K562 (cell line): Measurements from ENCODE around the gene UBQLN3. TPM values are rescaled to one million over a fixed set of nuclear protein-coding genes. Genes with fewer than 3 reads are reported as not detected.
A peak's percentile ranks its signal among the peaks of the same experiment; 100 is the strongest.

Experiments used
- ATAC-seq: fragments of 200-7000 bp; cut with Tn5 transposase; 3 replicates; pipeline ENCODE4 v1.9.1; 2020; ENCODE audit warnings: moderate library complexity
- BruUV-seq: library from RNA; stranded (reverse); fragments of 400-500 nt; replicated peaks from 2 replicates; lab custom pipeline; 2021; lab: Mats Ljungman, UMichigan
- CTCF ChIA-PET: fragments of 300-600 bp; formaldehyde crosslinking; extraction: SDS; loops from one replicate; lab custom pipeline; 2021; ENCODE audit warnings: low intra/inter-chr PET ratio; lab: Yijun Ruan, JAX
- POLR2A ChIA-PET: fragments of 300-600, 350-650 bp; sonication (Branson Sonifier 250); formaldehyde crosslinking; extraction: SDS; loops from one replicate; lab custom pipeline; 2021; ENCODE audit warnings: antibody characterized with exemption, inconsistent platforms; lab: Yijun Ruan, JAX
- DNase-seq, 4 experiments: peaks; one replicate each; pipeline versions ENCODE4 v3.0.0 to v3.0.0-alpha.2; 2011 to 2018; ENCODE audit warnings: low spot score in 3 of 4, mixed read lengths in 3 of 4; ENCODE audit errors: extremely low read depth in 1 of 4
- FAIRE-seq: peaks from 2 replicates; lab custom pipeline; 2011; peaks lifted over from hg19 to GRCh38; lab: Jason Lieb, UNC
- H2AFZ ChIP-seq: 2 replicates; pipeline ENCODE4 v1.6.0; 2011; ENCODE audit warnings: low read depth, low read length, control low read depth, inconsistent platforms
- H3K27ac ChIP-seq: fragments of 200-600 bp; 3 replicates; pipeline ENCODE4 v1.8.0; 2011; ENCODE audit warnings: low read depth, mild to moderate bottlenecking, control low read depth, inconsistent platforms, low read length, moderate library complexity, mixed read lengths; ENCODE audit errors: extremely low read depth
- H3K27me3 ChIP-seq, 2 experiments: fragments of 300-600 bp in 1 of 2; 2 replicates in 1 of 2; 3 replicates in 1 of 2; pipeline versions ENCODE4 v1.6.0 to v1.8.0; 2011; ENCODE audit warnings: inconsistent platforms in 2 of 2, low read length in 2 of 2, mild to moderate bottlenecking in 1 of 2, mixed read lengths in 1 of 2, moderate library complexity in 1 of 2; ENCODE audit not compliant: control insufficient read depth in 2 of 2, insufficient read depth in 2 of 2
- H3K36me3 ChIP-seq: fragments of 300-600 bp; 3 replicates; pipeline ENCODE4 v1.8.0; 2011; ENCODE audit warnings: mild to moderate bottlenecking, low read length, inconsistent platforms; ENCODE audit not compliant: control insufficient read depth, insufficient read depth
- H3K4me1 ChIP-seq, 2 experiments: fragments of 200-600 bp in 1 of 2; replicated peaks in 1 of 2; 2 replicates in 1 of 2; 3 replicates in 1 of 2; pipeline versions ENCODE4 v1.5.1 to v1.8.0; 2011; ENCODE audit warnings: inconsistent platforms in 2 of 2, low read length in 2 of 2, mild to moderate bottlenecking in 1 of 2, mixed read lengths in 1 of 2, moderate library complexity in 1 of 2; ENCODE audit not compliant: control insufficient read depth in 2 of 2, insufficient read depth in 2 of 2
- H3K4me2 ChIP-seq: 2 replicates; pipeline ENCODE4 v1.6.1; 2011; ENCODE audit warnings: low read length, control low read depth, inconsistent platforms, mixed read lengths; ENCODE audit not compliant: insufficient read depth
- H3K4me3 ChIP-seq: fragments of 200-600 bp; sonication (generic), shearing (Covaris generic); 2 replicates; pipeline ENCODE4 v1.5.1; 2016; ENCODE audit warnings: control low read depth, inconsistent platforms
- H3K79me2 ChIP-seq: fragments of 200-600 bp; 3 replicates; pipeline ENCODE4 v1.8.0; 2011; ENCODE audit warnings: low read length, inconsistent platforms; ENCODE audit not compliant: control insufficient read depth, insufficient read depth
- H3K9ac ChIP-seq, 2 experiments: 2 replicates each; pipeline versions ENCODE4 v1.6.0 to v1.6.1; 2011; ENCODE audit warnings: low read depth in 2 of 2, low read length in 2 of 2, control low read depth in 1 of 2, inconsistent platforms in 1 of 2, mild to moderate bottlenecking in 1 of 2, mixed read lengths in 1 of 2; ENCODE audit not compliant: insufficient read depth in 1 of 2
- H3K9me1 ChIP-seq: one replicate; pipeline ENCODE4 v1.6.0; 2011; ENCODE audit warnings: inconsistent platforms, mild to moderate bottlenecking, low read length, moderate library complexity; ENCODE audit not compliant: control insufficient read depth, insufficient read depth
- H3K9me3 ChIP-seq: replicated peaks from 2 replicates; pipeline ENCODE4 v1.5.1; 2011; ENCODE audit warnings: low read depth, low read length, inconsistent platforms; ENCODE audit not compliant: control insufficient read depth, insufficient read depth
- H4K20me1 ChIP-seq: replicated peaks from 2 replicates; pipeline ENCODE4 v1.6.1; 2011; ENCODE audit warnings: low read length, inconsistent platforms, mixed read lengths; ENCODE audit not compliant: control insufficient read depth, insufficient read depth
- CXXC5 ChIP-seq: fragments of 250-450 bp; sonication (Bioruptor Pico); IDR thresholded peaks from 2 replicates; pipeline ENCODE4 v1.8.0; 2022; ENCODE audit warnings: inconsistent platforms, mild to moderate bottlenecking, moderate library complexity
- EP300 ChIP-seq: IDR thresholded peaks from 2 replicates; pipeline ENCODE4 v1.6.1; 2012; ENCODE audit warnings: low read length, improper control_type of control experiment
- FOXK1 ChIP-seq: sonication (generic); formaldehyde crosslinking; IDR thresholded peaks from 2 replicates; pipeline ENCODE4 v1.8.0; 2022; ENCODE audit warnings: missing genetic modification reagents, mild to moderate bottlenecking, borderline replicate concordance
- HCFC1 ChIP-seq: IDR thresholded peaks from 2 replicates; pipeline ENCODE4 v1.6.1; 2012; ENCODE audit warnings: low read depth, low read length, improper control_type of control experiment
- KDM1A ChIP-seq, 2 experiments: fragments of 450-650 bp; IDR thresholded peaks; 2 replicates each; pipeline ENCODE4 v1.6.1; 2016; ENCODE audit warnings: mild to moderate bottlenecking in 2 of 2
- NFE2 ChIP-seq: IDR thresholded peaks from 2 replicates; pipeline ENCODE4 v1.6.1; 2014; ENCODE audit warnings: antibody characterized with exemption, low read depth
- NFIC ChIP-seq: fragments of 450-650 bp; IDR thresholded peaks from 2 replicates; pipeline ENCODE4 v1.6.1; 2017; ENCODE audit warnings: mild to moderate bottlenecking, inconsistent platforms
- PHF20 ChIP-seq: fragments of 450-650 bp; IDR thresholded peaks from 2 replicates; pipeline ENCODE4 v1.6.1; 2018; ENCODE audit not compliant: partially characterized antibody
- RBM15 ChIP-seq: fragments of 200-400 bp; formaldehyde crosslinking; IDR thresholded peaks from 2 replicates; pipeline ENCODE4 v1.6.1; 2018; ENCODE audit warnings: mild to moderate bottlenecking, low read length, moderate library complexity; ENCODE audit not compliant: insufficient read depth
- TAL1 ChIP-seq: fragments of 450-650 bp; IDR thresholded peaks from 2 replicates; pipeline ENCODE4 v1.6.1; 2016; ENCODE audit warnings: mild to moderate bottlenecking
- TEAD4 ChIP-seq, 2 experiments: sonication (generic) in 1 of 2; formaldehyde crosslinking in 1 of 2; IDR thresholded peaks; 2 replicates each; pipeline versions ENCODE4 v1.6.1 to v1.8.0; 2012 to 2022; ENCODE audit warnings: borderline replicate concordance in 1 of 2, inconsistent platforms in 1 of 2, low read length in 1 of 2, mild to moderate bottlenecking in 1 of 2, missing genetic modification reagents in 1 of 2
- TFAM ChIP-seq: fragments of 250-450 bp; sonication (Bioruptor Pico); conservative IDR thresholded peaks from 2 replicates; pipeline ENCODE4 v1.5.0; 2021; ENCODE audit warnings: mild to moderate bottlenecking, moderate library complexity
- UBTF ChIP-seq, 2 experiments: IDR thresholded peaks; 2 replicates each; pipeline ENCODE4 v1.6.1; 2012; ENCODE audit warnings: improper control_type of control experiment in 2 of 2, low read depth in 2 of 2, low read length in 2 of 2, borderline replicate concordance in 1 of 2
- ZBTB33 ChIP-seq: sonication (generic); formaldehyde crosslinking; IDR thresholded peaks from 2 replicates; pipeline ENCODE4 v1.8.1; 2023; ENCODE audit warnings: mild to moderate bottlenecking, missing genetic modification reagents
- ZBTB8A ChIP-seq: fragments of 450-650 bp; IDR thresholded peaks from 2 replicates; pipeline ENCODE4 v1.6.1; 2018; ENCODE audit warnings: mild to moderate bottlenecking, moderate library complexity; ENCODE audit not compliant: partially characterized antibody
- ZNF239 ChIP-seq: fragments of 250-450 bp; sonication (Bioruptor Pico); IDR thresholded peaks from 2 replicates; pipeline ENCODE4 v1.4.0; 2020; ENCODE audit warnings: mild to moderate bottlenecking
- ZNF311 ChIP-seq: fragments of 250-450 bp; sonication (Bioruptor Pico); IDR thresholded peaks from 2 replicates; pipeline ENCODE4 v1.4.0; 2020; ENCODE audit warnings: mild to moderate bottlenecking, moderate library complexity
- ZNF41 ChIP-seq: fragments of 250-450 bp; sonication (Bioruptor Pico); conservative IDR thresholded peaks from 2 replicates; pipeline ENCODE4 v1.4.0; 2020; ENCODE audit warnings: mild to moderate bottlenecking
- ZNF436 ChIP-seq: fragments of 250-450, 450-650 bp; sonication (Bioruptor Pico); formaldehyde crosslinking; IDR thresholded peaks from 2 replicates; pipeline ENCODE4 v1.7.0; 2020; ENCODE audit warnings: mild to moderate bottlenecking
- WGBS: fragments of 100-300 bp; shearing (Covaris generic); methylation state at CpG from one replicate; pipeline ENCODE4 v1.1.6; 2016; ENCODE audit warnings: low coverage, mixed read lengths; ENCODE audit not compliant: insufficient coverage; ENCODE audit errors: missing lambda C conversion rate; 5-methylcytosine and 5-hydroxymethylcytosine counted together
- in situ Hi-C: fragments of 300-500 bp; cut with MboI; formaldehyde crosslinking; loops from 4 replicates; pipeline ENCODE4 v1.15.0; 2018; ENCODE audit warnings: inconsistent platforms, mixed read lengths
- intact Hi-C: fragments of 100-400 bp; cut with micrococcal nuclease; formaldehyde crosslinking; loops from 2 replicates; pipeline ENCODE4 v1.14.2; 2022
- polyA plus RNA-seq, 8 experiments: library from polyadenylated mRNA; depleted of rRNA in 4 of 8; stranded (reverse) in 5 of 8; unstranded in 3 of 8; fragments of >200 nt; fragmentation: Nextera tagmentation in 2 of 8; fragmentation: Illumina TruSeq in 1 of 8; extraction: Ambion mirVana in 2 of 8; extraction: Trizol in 1 of 8; gene quantifications; 2 replicates each; pipeline versions ENCODE4 v1.2.1 to v1.2.3, GENCODE V29; 2011 to 2014; ENCODE audit warnings: inconsistent platforms in 1 of 8, missing spikeins in 1 of 8
- total RNA-seq, 7 experiments: library from RNA; depleted of rRNA in 6 of 7; stranded (reverse); fragments of >200 nt in 6 of 7; fragmentation: Illumina TruSeq in 2 of 7; extraction: Trizol in 2 of 7; gene quantifications; 2 replicates each; pipeline versions ENCODE4 v1.2.1 to v1.2.3, GENCODE V29; 2011 to 2021; ENCODE audit warnings: low replicate concordance in 1 of 7

The UBQLN3 gene
- total and polyA plus RNA-seq, 9 of the 15 experiments (the other 6 are each of a cell fraction or from before 2014, with no cell fraction given) = 0.01 to 0.27 TPM; not detected in 7

GRCh38 chr11:5508605-5509004, 1.2 kb downstream of the UBQLN3 start (continued):
- peak; percentile 84 for TF ChIP-seq ZBTB33
- no peak for TF ChIP-seq ZNF436 (CRISPR knock-in tag)

- Histone ChIP-seq H2AFZ (peak overlapping the region; percentile 68), H3K9ac (peak overlapping the region in 1 of 2 experiments; percentile 75; a peak in 2 of 4 replicates), H3K79me2 (peaks cover 26% of the 10 kb centered on the region), H3K27me3 (no peaks in the 10 kb centered on the region), H3K4me3 (no peak overlapping the region), H3K4me1 (peaks cover 24 to 49% of the 10 kb centered on the region in 2 experiments; a peak in 4 of 5 replicates), H3K9me1 (no peaks in the 10 kb centered on the region), H4K20me1 (peaks cover 12% of the 10 kb centered on the region), H3K4me2 (peak overlapping the region; percentile 56), H3K36me3 (peaks cover 8% of the 10 kb centered on the region; the same call in 2 of the 3 replicates), H3K9me3 (no peaks in the 10 kb centered on the region), H3K27ac (no peak overlapping the region)
- ATAC-seq = no peak
- no peak for FAIRE-seq
- peak in 1 of 4 experiments; percentile 59 for DNase-seq
- no TSS peak for BruUV-seq
- POLR2A ChIA-PET = interaction anchor here (1.2 to 8.7 kb wide), 3 partner anchors 11 to 23 kb away, joined by 4 to 123 read pairs (median 75); partner anchors contain the start of gene UBQLNL
- in situ Hi-C loops (no loop called here), intact Hi-C loops (loop anchor here (10.0 kb wide), 3 partner anchors 87 to 303 kb away; partner anchors contain the start of genes OR51V1 and TRIM6)
- 29% methylated on average over 6 of the region's 6 CpGs for WGBS
- CTCF ChIA-PET = no interaction called here
- TF ChIP-seq CXXC5 (CRISPR knock-in tag) (peak; percentile 9; the same call in 1 of the 2 replicates), ZNF41 (CRISPR knock-in tag) (no peak), TAL1 (peak; percentile 23; the same call in 1 of the 2 replicates), NFE2 (no peak), FOXK1 (no peak), HCFC1 (no peak), TEAD4 (IDR thresholded peaks at IDR 0.05; ENCODE audit: low read length) (peak; percentile 12; the same call in 1 of the 2 replicates), TEAD4 (CRISPR knock-in tag; IDR thresholded peaks at IDR 0.05; ENCODE audit: borderline replicate concordance) (no peak), TFAM (CRISPR knock-in tag) (no peak), NFIC (peak; percentile 47; the same call in 1 of the 2 replicates), KDM1A (IDR thresholded peaks at IDR 0.05) (no peak), ZNF311 (CRISPR knock-in tag) (no peak), ZBTB8A (no peak), EP300 (0 out of 2 replicates have a peak, but pooled peaks have one; percentile 27), RBM15 (no peak), PHF20 (no peak), ZNF239 (CRISPR knock-in tag) (no peak), UBTF (IDR thresholded peaks at IDR 0.05; ENCODE audit: borderline replicate concordance in 1 of 2, low read depth in 2 of 2, low read length in 2 of 2) (no peak)
Measured at GRCh38 chr11:5507933-5508305, 1.8 kb downstream of the UBQLN3 start.
